ENCODE data around the gene FOXI1.
"Not testable (repeated sequence)": the region's sequence is repeated elsewhere in the genome, so short reads cannot be mapped to it uniquely, and the experiment has no call there.

FOXI1 gene

GRCh38 chr5:170078458-170078857 is 27.2 kb upstream of the FOXI1 start:
- H3K4me1 ChIP-seq (ENCODE audit: insufficient read depth, low read length), result no peaks in the 10 kb centered on the region
- H3K36me3 ChIP-seq (ENCODE audit: insufficient read depth, low read length), result no peaks in the 10 kb centered on the region
- no peak overlapping the region for H3K9ac ChIP-seq (ENCODE audit: low read depth, low read length)
- H3K9me3 ChIP-seq (ENCODE audit: control insufficient read depth, insufficient read depth, low read length), result no peaks in the 10 kb centered on the region

GRCh38 chr5:170078931-170079330 is 26.8 kb upstream of the FOXI1 start:
- H3K9me3 ChIP-seq (ENCODE audit: control insufficient read depth, insufficient read depth, low read length), result no peaks in the 10 kb centered on the region
- H3K9ac ChIP-seq (ENCODE audit: low read depth, low read length), result no peak overlapping the region
- no peaks in the 10 kb centered on the region for H3K4me1 ChIP-seq (ENCODE audit: insufficient read depth, low read length)
- no peaks in the 10 kb centered on the region for H3K36me3 ChIP-seq (ENCODE audit: insufficient read depth, low read length)

- Histone ChIP-seq H3K9me3 (ENCODE audit: control insufficient read depth, insufficient read depth, low read length) (no peaks in the 10 kb centered on the region), H3K4me1 (ENCODE audit: insufficient read depth, low read length) (no peaks in the 10 kb centered on the region), H3K36me3 (ENCODE audit: insufficient read depth, low read length) (no peaks in the 10 kb centered on the region), H3K9ac (ENCODE audit: low read depth, low read length) (no peak overlapping the region)
Observed at GRCh38 chr5:170080217-170080616, 25.5 kb upstream of the FOXI1 start.

- no peaks in the 10 kb centered on the region for H3K36me3 ChIP-seq (ENCODE audit: insufficient read depth, low read length)
Observed at GRCh38 chr5:170080786-170081445, 24.8 kb upstream of the FOXI1 start.

GRCh38 chr5:170081616-170082015 is 24.1 kb upstream of the FOXI1 start:
- H3K9ac ChIP-seq (ENCODE audit: low read depth, low read length), result no peak overlapping the region
- no peaks in the 10 kb centered on the region for H3K36me3 ChIP-seq (ENCODE audit: insufficient read depth, low read length)
- no peaks in the 10 kb centered on the region for H3K9me3 ChIP-seq (ENCODE audit: control insufficient read depth, insufficient read depth, low read length)
- H3K4me1 ChIP-seq (ENCODE audit: insufficient read depth, low read length), result no peaks in the 10 kb centered on the region

More at GRCh38 chr5:170080786-170081445, 24.8 kb upstream of the FOXI1 start:
- no peaks in the 10 kb centered on the region for H3K4me1 ChIP-seq (ENCODE audit: insufficient read depth, low read length)
- H3K9ac ChIP-seq (ENCODE audit: low read depth, low read length), result no peak overlapping the region
- H3K9me3 ChIP-seq (ENCODE audit: control insufficient read depth, insufficient read depth, low read length), result no peaks in the 10 kb centered on the region

- H3K9ac ChIP-seq (ENCODE audit: low read depth, low read length), result no peak overlapping the region
- H3K9me3 ChIP-seq (ENCODE audit: control insufficient read depth, insufficient read depth, low read length), result no peaks in the 10 kb centered on the region
- H3K4me1 ChIP-seq (ENCODE audit: insufficient read depth, low read length), result no peaks in the 10 kb centered on the region
- H3K36me3 ChIP-seq (ENCODE audit: insufficient read depth, low read length), result no peaks in the 10 kb centered on the region
Observed at GRCh38 chr5:170082701-170083100, 23.0 kb upstream of the FOXI1 start.

- H3K9me3 ChIP-seq (ENCODE audit: control insufficient read depth, insufficient read depth, low read length), result no peaks in the 10 kb centered on the region
- no peaks in the 10 kb centered on the region for H3K4me1 ChIP-seq (ENCODE audit: insufficient read depth, low read length)
- no peak overlapping the region for H3K9ac ChIP-seq (ENCODE audit: low read depth, low read length)
- no peaks in the 10 kb centered on the region for H3K36me3 ChIP-seq (ENCODE audit: insufficient read depth, low read length)
Observed at GRCh38 chr5:170087168-170087817, 18.4 kb upstream of the FOXI1 start.

GRCh38 chr5:170092455-170093101 is 13.1 kb upstream of the FOXI1 start:
- H3K9me3 ChIP-seq (ENCODE audit: control insufficient read depth, insufficient read depth, low read length), result no peaks in the 10 kb centered on the region
- peaks cover 1% of the 10 kb centered on the region for H3K4me1 ChIP-seq (ENCODE audit: insufficient read depth, low read length)
- H3K36me3 ChIP-seq (ENCODE audit: insufficient read depth, low read length), result no peaks in the 10 kb centered on the region
- no peak overlapping the region for H3K9ac ChIP-seq (ENCODE audit: low read depth, low read length)

- not testable (repeated sequence) for H3K4me1 ChIP-seq (ENCODE audit: insufficient read depth, low read length); H3K36me3 ChIP-seq (ENCODE audit: insufficient read depth, low read length); H3K9ac ChIP-seq (ENCODE audit: low read depth, low read length); H3K9me3 ChIP-seq (ENCODE audit: control insufficient read depth, insufficient read depth, low read length)
Observed at GRCh38 chr5:170094329-170094728, 11.4 kb upstream of the FOXI1 start.

- Histone ChIP-seq H3K4me1 (ENCODE audit: insufficient read depth, low read length) (peaks cover 5% of the 10 kb centered on the region), H3K9me3 (ENCODE audit: control insufficient read depth, insufficient read depth, low read length) (no peaks in the 10 kb centered on the region), H3K9ac (ENCODE audit: low read depth, low read length) (no peak overlapping the region), H3K36me3 (ENCODE audit: insufficient read depth, low read length) (no peaks in the 10 kb centered on the region)
Observed at GRCh38 chr5:170095646-170096045, 10.1 kb upstream of the FOXI1 start.

- Histone ChIP-seq H3K9me3 (ENCODE audit: control insufficient read depth, insufficient read depth, low read length) (no peaks in the 10 kb centered on the region), H3K4me1 (ENCODE audit: insufficient read depth, low read length) (peaks cover 5% of the 10 kb centered on the region), H3K36me3 (ENCODE audit: insufficient read depth, low read length) (no peaks in the 10 kb centered on the region), H3K9ac (ENCODE audit: low read depth, low read length) (no peak overlapping the region)
Observed at GRCh38 chr5:170097934-170098333, 7.8 kb upstream of the FOXI1 start.

- no peak overlapping the region for H3K9ac ChIP-seq (ENCODE audit: low read depth, low read length)
- no peaks in the 10 kb centered on the region for H3K36me3 ChIP-seq (ENCODE audit: insufficient read depth, low read length)
- no peaks in the 10 kb centered on the region for H3K9me3 ChIP-seq (ENCODE audit: control insufficient read depth, insufficient read depth, low read length)
- H3K4me1 ChIP-seq (ENCODE audit: insufficient read depth, low read length), result peaks cover 5% of the 10 kb centered on the region
Observed at GRCh38 chr5:170100066-170100943, 5.4 kb upstream of the FOXI1 start.

- no peak overlapping the region for H3K9ac ChIP-seq (ENCODE audit: low read depth, low read length)
- H3K4me1 ChIP-seq (ENCODE audit: insufficient read depth, low read length), result no peaks in the 10 kb centered on the region
- no peaks in the 10 kb centered on the region for H3K36me3 ChIP-seq (ENCODE audit: insufficient read depth, low read length)
- no peaks in the 10 kb centered on the region for H3K9me3 ChIP-seq (ENCODE audit: control insufficient read depth, insufficient read depth, low read length)
Observed at GRCh38 chr5:170103447-170103846, 2.2 kb upstream of the FOXI1 start.

GRCh38 chr5:170104299-170104698 is 1.4 kb upstream of the FOXI1 start:
- Histone ChIP-seq H3K9me3 (ENCODE audit: control insufficient read depth, insufficient read depth, low read length) (no peaks in the 10 kb centered on the region), H3K4me1 (ENCODE audit: insufficient read depth, low read length) (peaks cover 3% of the 10 kb centered on the region; the same call in 1 of the 2 replicates), H3K9ac (ENCODE audit: low read depth, low read length) (no peak overlapping the region), H3K36me3 (ENCODE audit: insufficient read depth, low read length) (no peaks in the 10 kb centered on the region)

Data from ES-I3 (cell line).